HG02623 (cell line): ENCODE results near the gene OR8K5.
"Not testable (repeated sequence)": the region's sequence is repeated elsewhere in the genome, so short reads cannot be mapped to it uniquely, and the experiment has no call there.

ENCODE experiments used
- ATAC-seq: cut with Tn5 transposase; IDR thresholded peaks from one replicate; pipeline ENCODE4 v1.9.1; 2021; ENCODE audit warnings: moderate library complexity; ENCODE audit not compliant: unreplicated experiment

The OR8K5 gene

GRCh38 chr11:56160217-56160616 is at the start of gene OR8K5:
OR8K5 (minus strand) TSS chr11:56160317; CDS start chr11:56160317, 0 bp downstream.
- no peak for ATAC-seq

- ATAC-seq: no peak
These were observed 47.7 kb upstream of the OR8K5 start for GRCh38 chr11:56207790-56208189.

- no peak for ATAC-seq
These were observed 37.2 kb upstream of the OR8K5 start for GRCh38 chr11:56197367-56197766.

- no peak for ATAC-seq
These were observed 36.6 kb upstream of the OR8K5 start for GRCh38 chr11:56196705-56197104.

GRCh38 chr11:56188602-56189001 is 28.5 kb upstream of the OR8K5 start:
- ATAC-seq: no peak

GRCh38 chr11:56183459-56183858 is 23.3 kb upstream of the OR8K5 start:
- no peak for ATAC-seq

- no peak for ATAC-seq
These were observed 16.2 kb upstream of the OR8K5 start, which contains the start of gene OR5J2 for GRCh38 chr11:56176318-56176717. OR5J2 (plus strand) TSS chr11:56176618; CDS start chr11:56176618, 0 bp downstream.

GRCh38 chr11:56172256-56172830 is 12.2 kb upstream of the OR8K5 start:
- ATAC-seq: no peak

GRCh38 chr11:56163804-56164203 is 3.7 kb upstream of the OR8K5 start:
- ATAC-seq: no peak

GRCh38 chr11:56152333-56152732 is 7.8 kb downstream of the OR8K5 start:
- ATAC-seq: no peak

- ATAC-seq: no peak
These were observed 8.7 kb downstream of the OR8K5 start for GRCh38 chr11:56151376-56151775.

- not testable (repeated sequence) for ATAC-seq
These were observed 16.4 kb downstream of the OR8K5 start for GRCh38 chr11:56143681-56144080.

GRCh38 chr11:56140151-56140661 is 19.9 kb downstream of the OR8K5 start, which contains the start of gene OR8J3:
OR8J3 (minus strand) TSS chr11:56140201; CDS start chr11:56137718, 2,483 bp downstream.
- no peak for ATAC-seq

- no peak for ATAC-seq
These were observed 38.0 kb downstream of the OR8K5 start, which contains the start of gene OR8H3 for GRCh38 chr11:56122073-56122472. OR8H3 (plus strand) TSS chr11:56122373; CDS start chr11:56122373, 0 bp downstream.
